Cardiac fibroblast (primary cell): ENCODE data around the gene FBXW5.

Experiments used
- DNase-seq, 2 donors: peaks; one replicate each; pipeline versions ENCODE4 v3.0.0 to v3.0.0-alpha.2; 2010; ENCODE audit warnings: low read depth in 2 of 2
- H3K4me3 ChIP-seq, 2 donors: replicated peaks in 1 of 2; 1 replicate in 1 of 2; 2 replicates in 1 of 2; pipeline ENCODE4 v1.5.1; 2011; ENCODE audit warnings: low read depth in 2 of 2, low read length in 2 of 2, mild to moderate bottlenecking in 2 of 2, moderate library complexity in 1 of 2
- TF ChIP-seq, protein P1 (sequence below): IDR thresholded peaks from one replicate; pipeline ENCODE4 v1.5.1; 2011; ENCODE audit warnings: low read depth, mild to moderate bottlenecking, low read length, inconsistent platforms

FBXW5 gene

DNA sequence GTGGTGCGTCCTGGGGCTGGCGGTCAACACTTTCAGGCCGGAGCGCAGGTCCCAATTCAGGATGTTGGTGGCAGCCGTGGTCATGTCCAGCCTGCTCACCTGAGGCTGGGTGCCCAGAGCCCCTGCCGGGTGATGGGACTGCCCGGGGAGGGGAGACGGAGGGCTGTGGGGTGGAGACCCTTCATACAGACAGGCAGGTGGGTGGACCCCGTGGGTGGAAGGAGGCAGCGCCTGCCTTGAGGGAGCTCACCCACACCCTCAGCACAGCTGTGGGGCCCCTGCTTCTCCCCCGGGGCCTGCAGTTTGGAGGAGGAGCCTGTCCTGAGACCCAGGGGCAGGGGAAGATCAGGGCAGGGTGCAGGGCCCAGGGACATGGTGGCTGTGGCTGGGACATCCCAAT is 25.8 kb upstream of the FBXW5 start:
- DNase-seq: no peak
- no peak overlapping the region for H3K4me3 ChIP-seq
- TF ChIP-seq, protein P1, sequence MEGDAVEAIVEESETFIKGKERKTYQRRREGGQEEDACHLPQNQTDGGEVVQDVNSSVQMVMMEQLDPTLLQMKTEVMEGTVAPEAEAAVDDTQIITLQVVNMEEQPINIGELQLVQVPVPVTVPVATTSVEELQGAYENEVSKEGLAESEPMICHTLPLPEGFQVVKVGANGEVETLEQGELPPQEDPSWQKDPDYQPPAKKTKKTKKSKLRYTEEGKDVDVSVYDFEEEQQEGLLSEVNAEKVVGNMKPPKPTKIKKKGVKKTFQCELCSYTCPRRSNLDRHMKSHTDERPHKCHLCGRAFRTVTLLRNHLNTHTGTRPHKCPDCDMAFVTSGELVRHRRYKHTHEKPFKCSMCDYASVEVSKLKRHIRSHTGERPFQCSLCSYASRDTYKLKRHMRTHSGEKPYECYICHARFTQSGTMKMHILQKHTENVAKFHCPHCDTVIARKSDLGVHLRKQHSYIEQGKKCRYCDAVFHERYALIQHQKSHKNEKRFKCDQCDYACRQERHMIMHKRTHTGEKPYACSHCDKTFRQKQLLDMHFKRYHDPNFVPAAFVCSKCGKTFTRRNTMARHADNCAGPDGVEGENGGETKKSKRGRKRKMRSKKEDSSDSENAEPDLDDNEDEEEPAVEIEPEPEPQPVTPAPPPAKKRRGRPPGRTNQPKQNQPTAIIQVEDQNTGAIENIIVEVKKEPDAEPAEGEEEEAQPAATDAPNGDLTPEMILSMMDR: no peak

GRCh38 chr9:136969774-136970173 is 25.2 kb upstream of the FBXW5 start:
- TF ChIP-seq, protein P1: no peak
- no peak for DNase-seq
- no peak overlapping the region for H3K4me3 ChIP-seq

DNA sequence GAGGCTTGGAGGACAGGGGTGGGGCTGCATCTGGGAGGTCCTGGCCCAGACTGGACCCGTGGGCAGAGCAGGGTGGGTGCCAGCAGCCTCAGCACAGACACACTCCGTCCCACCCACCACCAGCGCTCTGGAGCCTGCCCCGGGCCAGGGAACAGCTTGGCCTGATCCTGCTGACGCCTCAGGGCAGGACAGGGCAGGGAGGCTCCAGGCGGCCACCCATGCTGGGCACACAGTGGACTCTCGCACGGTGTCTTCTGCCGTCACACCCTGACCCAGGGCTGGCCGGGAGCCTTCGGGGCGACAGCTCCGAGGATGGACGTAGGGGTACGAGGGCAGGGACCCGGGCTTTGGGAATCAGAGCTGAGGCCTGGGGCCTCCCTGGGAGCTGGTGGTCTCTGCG is 24.6 kb upstream of the FBXW5 start:
- TF ChIP-seq, protein P1: no peak
- H3K4me3 ChIP-seq: no peak overlapping the region
- DNase-seq: no peak

DNA sequence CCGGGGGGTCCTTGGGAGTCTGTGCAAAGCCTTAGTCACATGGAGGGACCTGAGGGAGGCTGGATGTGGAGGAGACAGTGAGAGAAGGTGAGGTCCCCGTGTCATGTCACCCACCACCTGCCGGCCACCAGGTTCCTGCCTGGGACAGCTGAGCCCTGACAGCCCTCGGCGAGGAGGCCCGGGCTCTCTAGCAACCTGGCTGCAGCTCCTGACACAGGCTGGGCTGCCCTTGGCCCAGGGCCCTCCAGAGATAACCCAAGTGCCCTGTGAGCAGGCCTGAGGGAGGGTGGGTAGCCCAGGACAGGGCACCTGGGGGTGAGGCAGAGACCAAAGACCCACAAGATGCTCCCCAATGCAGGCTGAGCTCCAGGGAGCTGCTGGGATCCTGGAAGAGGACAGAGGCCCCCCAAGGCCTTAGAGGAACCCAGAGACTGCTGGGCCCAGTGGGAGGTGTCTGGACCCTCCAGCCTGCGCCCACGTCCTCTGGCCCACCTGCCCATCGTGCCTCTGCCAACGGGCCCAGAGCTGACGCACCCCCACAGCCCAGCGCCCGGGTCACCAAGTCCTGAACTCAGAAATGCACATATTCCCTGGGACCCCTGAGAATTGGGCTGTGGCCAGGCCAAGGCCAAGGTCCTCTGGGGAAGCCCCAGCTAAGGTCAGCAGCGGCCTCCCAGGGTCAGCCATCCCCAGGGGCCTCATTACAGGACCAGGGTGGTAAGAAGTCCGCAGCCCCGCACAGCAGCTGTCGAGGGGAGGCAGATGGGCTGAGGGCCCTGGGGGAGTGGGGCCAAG is 24.0 kb upstream of the FBXW5 start:
- DNase-seq: no peak
- H3K4me3 ChIP-seq: no peak overlapping the region

DNA sequence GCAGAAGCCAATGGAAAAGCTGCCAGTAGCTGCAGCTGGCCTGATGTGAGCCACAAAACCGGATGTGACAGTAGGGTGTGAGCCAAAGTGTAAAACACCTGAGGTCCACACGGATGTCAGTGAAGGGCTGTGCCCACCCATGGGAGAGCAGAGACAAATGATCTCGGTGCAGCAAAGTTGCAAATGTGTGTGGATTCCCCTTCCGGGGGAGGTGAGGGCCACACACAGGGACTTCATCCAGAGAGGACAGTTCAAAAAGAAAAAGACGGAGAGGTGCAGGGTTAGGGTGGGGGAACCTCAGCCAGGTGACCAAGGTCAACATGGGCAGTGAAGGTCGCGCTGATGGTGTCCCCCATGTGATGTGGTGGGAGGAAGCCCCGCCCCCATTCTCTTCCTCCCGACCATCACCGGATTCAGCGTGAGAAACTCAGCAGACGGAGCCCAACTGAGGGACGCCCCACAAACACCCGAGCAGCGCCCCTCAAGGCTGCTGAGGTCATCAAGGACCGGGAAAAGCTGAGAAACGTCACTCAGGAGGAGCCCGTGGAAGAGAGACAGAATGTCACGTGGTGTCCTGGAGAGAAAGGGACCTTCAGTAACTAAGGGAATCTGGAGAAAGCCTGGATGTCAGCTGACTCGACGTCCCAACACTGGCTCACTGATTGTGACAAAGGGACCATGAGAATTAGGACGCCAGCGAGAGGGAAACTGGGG is 21.4 kb upstream of the FBXW5 start:
- no peak for DNase-seq
- no peak overlapping the region for H3K4me3 ChIP-seq
- TF ChIP-seq, protein P1: no peak

More for the DNA sequence above, 24.0 kb upstream of the FBXW5 start:
- TF ChIP-seq, protein P1: no peak

GRCh38 chr9:136964833-136965422 is 20.4 kb upstream of the FBXW5 start:
- DNase-seq: no peak
- TF ChIP-seq, protein P1: no peak
- no peak overlapping the region for H3K4me3 ChIP-seq
